Hepatocyte (in vitro differentiated cells): ENCODE measurements around the gene CFL1. TPM values are rescaled to one million over a fixed set of nuclear protein-coding genes. Genes with fewer than 3 reads are reported as not detected.

Source experiments
- DNase-seq: peaks from one replicate; pipeline ENCODE4 v3.0.0-alpha.2; 2016; ENCODE audit warnings: low spot score
- H2AFZ ChIP-seq: fragments of 200-600 bp; sonication (generic); 2 replicates; pipeline ENCODE4 v1.6.0; 2016; ENCODE audit warnings: antibody characterized with exemption, mild to moderate bottlenecking
- H3K27ac ChIP-seq: fragments of 200-600 bp; sonication (generic); 2 replicates; pipeline ENCODE4 v1.5.1; 2016; ENCODE audit warnings: mild to moderate bottlenecking
- H3K27me3 ChIP-seq: fragments of 200-600 bp; sonication (generic); 2 replicates; pipeline ENCODE4 v1.6.1; 2016
- H3K36me3 ChIP-seq: fragments of 200-600 bp; sonication (generic); replicated peaks from 2 replicates; pipeline ENCODE4 v1.5.1; 2016; ENCODE audit warnings: low read depth; ENCODE audit not compliant: insufficient read depth
- H3K4me1 ChIP-seq: fragments of 200-600 bp; sonication (generic); 2 replicates; pipeline ENCODE4 v1.5.1; 2016; ENCODE audit warnings: mild to moderate bottlenecking, moderate library complexity; ENCODE audit not compliant: insufficient read depth
- H3K4me2 ChIP-seq: fragments of 200-600 bp; sonication (generic); 2 replicates; pipeline ENCODE4 v1.6.0; 2016
- H3K4me3 ChIP-seq: fragments of 200-600 bp; sonication (generic); 2 replicates; pipeline ENCODE4 v1.5.1; 2016; ENCODE audit warnings: mild to moderate bottlenecking
- H3K79me2 ChIP-seq: fragments of 200-600 bp; sonication (generic); 2 replicates; pipeline ENCODE4 v1.6.0; 2017; ENCODE audit warnings: mild to moderate bottlenecking
- H3K9me2 ChIP-seq: fragments of 200-600 bp; sonication (generic); replicated peaks from 2 replicates; pipeline ENCODE4 v1.6.0; 2017; ENCODE audit warnings: mild to moderate bottlenecking; ENCODE audit not compliant: insufficient read depth
- H3K9me3 ChIP-seq: fragments of 200-600 bp; sonication (generic); 2 replicates; pipeline ENCODE4 v1.5.1; 2016; ENCODE audit warnings: low read depth, mild to moderate bottlenecking
- H4K20me1 ChIP-seq: fragments of 200-600 bp; sonication (generic); 2 replicates; pipeline ENCODE4 v1.6.0; 2016; ENCODE audit warnings: mild to moderate bottlenecking; ENCODE audit not compliant: insufficient read depth, poor library complexity, severe bottlenecking
- EZH2 ChIP-seq: fragments of 200-600 bp; sonication (generic); IDR thresholded peaks from 2 replicates; pipeline ENCODE4 v1.6.1; 2016; ENCODE audit warnings: antibody characterized with exemption, mild to moderate bottlenecking, borderline replicate concordance
- EZH2phosphoT487 ChIP-seq: fragments of 200-600 bp; sonication (generic); IDR thresholded peaks from one replicate; pipeline ENCODE4 v1.6.1; 2018; ENCODE audit warnings: antibody characterized with exemption, mild to moderate bottlenecking, low read depth, moderate library complexity; ENCODE audit not compliant: unreplicated experiment, severe bottlenecking
- WGBS: methylation state at CpG from one replicate; pipeline ENCODE4 v1.1.6; 2016; ENCODE audit warnings: low lambda C conversion rate; ENCODE audit errors: missing lambda C conversion rate; 5-methylcytosine and 5-hydroxymethylcytosine counted together
- polyA plus RNA-seq: library from polyadenylated mRNA; unstranded; fragments of >200 nt; fragmentation: Nextera tagmentation; extraction: Ambion mirVana; gene quantifications from 2 replicates; pipeline ENCODE4 v1.2.1, GENCODE V29; 2016
- total RNA-seq: library from RNA; depleted of rRNA; stranded (reverse); fragments of >200 nt; gene quantifications from 2 replicates; pipeline ENCODE4 v1.2.3, GENCODE V29; 2014
- TF ChIP-seq, protein P1 (sequence below): fragments of 200-600 bp; sonication (generic); IDR thresholded peaks from 2 replicates; pipeline ENCODE4 v1.5.1; 2016; ENCODE audit warnings: antibody characterized with exemption, mild to moderate bottlenecking; ENCODE audit not compliant: poor library complexity

Gene CFL1
- total and polyA plus RNA-seq, 2 experiments from 2014 or later, result 720 to 1,698 TPM

DNA sequence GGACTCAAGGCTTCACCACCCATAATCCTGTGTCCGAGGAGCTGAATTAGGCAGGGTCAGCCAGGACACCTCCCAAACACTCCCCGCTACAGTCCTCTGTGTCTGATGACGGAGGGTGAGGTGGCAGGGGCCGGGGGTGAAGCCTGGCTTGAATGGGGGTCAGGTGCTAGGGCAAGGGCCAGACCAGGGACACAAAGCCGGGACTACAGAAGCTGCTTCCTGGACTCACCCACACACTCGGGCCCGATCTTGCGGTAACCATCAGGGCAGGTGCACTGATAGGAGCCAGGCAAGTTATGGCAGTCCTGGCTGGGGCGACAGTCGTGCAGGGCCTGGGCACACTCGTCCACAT, 12.3 kb upstream of the CFL1 start:
- Histone ChIP-seq H3K4me3 (no peak overlapping the region), H3K27me3 (no peaks in the 10 kb centered on the region), H3K36me3 (no peaks in the 10 kb centered on the region), H3K79me2 (no peaks in the 10 kb centered on the region), H3K4me1 (no peaks in the 10 kb centered on the region), H3K9me2 (no peaks in the 10 kb centered on the region), H3K9me3 (no peaks in the 10 kb centered on the region), H2AFZ (no peak overlapping the region), H3K27ac (no peak overlapping the region), H3K4me2 (no peak overlapping the region), H4K20me1 (no peaks in the 10 kb centered on the region)
- WGBS, result 98% methylated on average over 10 of the region's 11 CpGs
- DNase-seq, result no peak
- TF ChIP-seq, protein P1, sequence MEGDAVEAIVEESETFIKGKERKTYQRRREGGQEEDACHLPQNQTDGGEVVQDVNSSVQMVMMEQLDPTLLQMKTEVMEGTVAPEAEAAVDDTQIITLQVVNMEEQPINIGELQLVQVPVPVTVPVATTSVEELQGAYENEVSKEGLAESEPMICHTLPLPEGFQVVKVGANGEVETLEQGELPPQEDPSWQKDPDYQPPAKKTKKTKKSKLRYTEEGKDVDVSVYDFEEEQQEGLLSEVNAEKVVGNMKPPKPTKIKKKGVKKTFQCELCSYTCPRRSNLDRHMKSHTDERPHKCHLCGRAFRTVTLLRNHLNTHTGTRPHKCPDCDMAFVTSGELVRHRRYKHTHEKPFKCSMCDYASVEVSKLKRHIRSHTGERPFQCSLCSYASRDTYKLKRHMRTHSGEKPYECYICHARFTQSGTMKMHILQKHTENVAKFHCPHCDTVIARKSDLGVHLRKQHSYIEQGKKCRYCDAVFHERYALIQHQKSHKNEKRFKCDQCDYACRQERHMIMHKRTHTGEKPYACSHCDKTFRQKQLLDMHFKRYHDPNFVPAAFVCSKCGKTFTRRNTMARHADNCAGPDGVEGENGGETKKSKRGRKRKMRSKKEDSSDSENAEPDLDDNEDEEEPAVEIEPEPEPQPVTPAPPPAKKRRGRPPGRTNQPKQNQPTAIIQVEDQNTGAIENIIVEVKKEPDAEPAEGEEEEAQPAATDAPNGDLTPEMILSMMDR, result no peak

DNA sequence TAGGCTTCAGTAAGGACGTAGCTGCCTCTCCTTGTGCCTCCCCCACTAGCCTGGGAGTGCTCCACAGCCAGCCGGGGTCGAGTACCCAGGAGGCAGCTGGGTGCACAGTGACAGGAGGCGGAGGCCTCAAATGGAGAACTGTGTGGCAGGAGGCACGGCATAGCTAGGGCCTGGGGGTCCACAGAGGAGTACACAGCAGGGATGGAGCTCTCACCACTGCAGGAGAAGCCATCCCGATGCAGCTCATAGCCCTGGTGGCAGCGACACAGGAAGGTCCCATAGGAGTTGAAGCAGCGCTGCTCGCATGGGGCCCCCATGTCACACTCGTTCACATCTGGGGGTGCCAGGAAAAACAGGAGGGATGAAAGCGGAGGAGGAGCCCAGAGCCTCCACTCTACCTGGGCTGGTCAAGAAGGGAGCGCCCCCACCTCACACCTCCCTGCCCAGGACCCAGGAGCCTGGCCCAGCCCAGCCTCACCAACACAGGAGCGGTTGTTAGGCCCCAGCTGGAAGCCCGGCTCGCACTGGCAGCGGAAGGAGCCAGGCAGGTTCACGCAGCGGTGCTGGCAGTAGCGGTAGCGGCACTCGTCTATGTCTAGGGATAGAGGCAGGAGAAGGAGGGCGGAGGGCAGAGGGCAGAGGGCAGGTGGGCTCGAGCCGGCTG, 11.8 kb upstream of the CFL1 start:
- H2AFZ ChIP-seq, result no peak overlapping the region
- H3K9me2 ChIP-seq, result no peaks in the 10 kb centered on the region
- H3K9me3 ChIP-seq, result no peaks in the 10 kb centered on the region
- TF ChIP-seq EZH2 (no peak), EZH2phosphoT487 (no peak)
- TF ChIP-seq, protein P1, result no peak
- 94% methylated on average over 24 of the region's 24 CpGs for WGBS
- H3K4me2 ChIP-seq, result no peak overlapping the region
- H3K79me2 ChIP-seq, result no peaks in the 10 kb centered on the region
- no peaks in the 10 kb centered on the region for H3K4me1 ChIP-seq
- H4K20me1 ChIP-seq, result no peaks in the 10 kb centered on the region
- H3K27ac ChIP-seq, result no peak overlapping the region
- no peak for DNase-seq
- no peaks in the 10 kb centered on the region for H3K36me3 ChIP-seq
- H3K27me3 ChIP-seq, result no peaks in the 10 kb centered on the region
- no peak overlapping the region for H3K4me3 ChIP-seq

DNA sequence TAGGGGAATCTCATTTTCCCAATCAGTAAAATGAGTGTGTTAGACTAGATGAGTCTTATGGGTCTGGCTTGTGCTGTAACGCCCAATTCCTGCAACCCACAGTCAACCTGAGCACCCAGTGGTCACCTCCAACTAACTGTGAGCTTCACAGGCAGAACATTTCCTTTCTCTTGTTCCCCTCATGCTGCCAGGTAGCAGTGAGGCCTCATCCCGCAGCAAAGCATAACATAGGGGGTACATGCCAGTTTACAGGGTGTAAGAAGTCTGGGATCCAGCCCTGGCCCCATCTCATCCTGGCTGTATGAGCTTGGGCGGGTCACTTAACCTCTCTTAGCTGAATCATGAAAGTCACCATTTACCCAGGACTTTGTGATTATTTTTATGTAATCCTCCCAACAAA, 10.9 kb upstream of the CFL1 start:
- no peaks in the 10 kb centered on the region for H3K4me1 ChIP-seq
- H3K4me3 ChIP-seq, result no peak overlapping the region
- no peaks in the 10 kb centered on the region for H3K36me3 ChIP-seq
- DNase-seq, result no peak
- H2AFZ ChIP-seq, result no peak overlapping the region
- no peaks in the 10 kb centered on the region for H3K9me2 ChIP-seq
- no peaks in the 10 kb centered on the region for H3K9me3 ChIP-seq
- no peaks in the 10 kb centered on the region for H3K79me2 ChIP-seq
- WGBS, result 96% methylated on average over 3 of the region's 3 CpGs
- H3K27me3 ChIP-seq, result no peaks in the 10 kb centered on the region
- no peak overlapping the region for H3K4me2 ChIP-seq
- TF ChIP-seq, protein P1, result no peak
- TF ChIP-seq EZH2 (no peak), EZH2phosphoT487 (no peak)
- H4K20me1 ChIP-seq, result no peaks in the 10 kb centered on the region
- no peak overlapping the region for H3K27ac ChIP-seq
